A673 (cell line): ENCODE data around the gene ENPP1. TPM values are rescaled to one million over a fixed set of nuclear protein-coding genes. Genes with fewer than 3 reads are reported as not detected.

Experiments
- BruUV-seq: library from RNA; stranded (reverse); fragments of 400-500 nt; replicated peaks from 2 replicates; lab custom pipeline; 2021; lab: Mats Ljungman, UMichigan
- CTCF ChIA-PET: fragments of 300-600 bp; sonication (Branson Sonifier 250); formaldehyde crosslinking; loops from one replicate; lab custom pipeline; 2022; ENCODE audit warnings: antibody characterized with exemption; lab: Charles Lee
- POLR2A ChIA-PET: fragments of 300-600 bp; sonication (Branson Sonifier 250); formaldehyde crosslinking; loops from one replicate; lab custom pipeline; 2022; ENCODE audit warnings: antibody characterized with exemption; ENCODE audit not compliant: low non-redundant PET; lab: Charles Lee
- DNase-seq: peaks from one replicate; pipeline ENCODE4 v3.0.0-alpha.2; 2015; ENCODE audit warnings: low spot score
- H3K27ac ChIP-seq: fragments of 200-600 bp; sonication (generic); 2 replicates; pipeline ENCODE4 v1.5.1; 2016; ENCODE audit warnings: mixed run types, low read depth, mild to moderate bottlenecking, mixed read lengths, antibody characterized with exemption, low read length; ENCODE audit not compliant: poor library complexity, severe bottlenecking
- H3K27me3 ChIP-seq: fragments of 200-600 bp; sonication (generic); replicated peaks from 2 replicates; pipeline ENCODE4 v1.6.1; 2017; ENCODE audit warnings: mixed run types, low read depth, mild to moderate bottlenecking, mixed read lengths, antibody characterized with exemption, low read length; ENCODE audit not compliant: insufficient read depth, poor library complexity
- H3K36me3 ChIP-seq: fragments of 200-600 bp; sonication (generic); 2 replicates; pipeline ENCODE4 v1.6.1; 2016; ENCODE audit warnings: mixed run types, mild to moderate bottlenecking, mixed read lengths, antibody characterized with exemption, low read length; ENCODE audit not compliant: insufficient read depth, poor library complexity, severe bottlenecking
- H3K4me1 ChIP-seq: fragments of 200-600 bp; sonication (generic); 2 replicates; pipeline ENCODE4 v1.6.1; 2017; ENCODE audit warnings: mixed run types, mild to moderate bottlenecking, mixed read lengths, antibody characterized with exemption, low read length; ENCODE audit not compliant: insufficient read depth, poor library complexity, severe bottlenecking
- H3K4me3 ChIP-seq: fragments of 200-600 bp; sonication (generic); 2 replicates; pipeline ENCODE4 v1.5.1; 2016; ENCODE audit warnings: low read depth, mixed run types, mild to moderate bottlenecking, mixed read lengths, low read length; ENCODE audit not compliant: poor library complexity, severe bottlenecking
- H3K9me3 ChIP-seq: fragments of 200-600 bp; sonication (generic); 2 replicates; pipeline ENCODE4 v1.6.1; 2016; ENCODE audit warnings: mixed run types, low read depth, mild to moderate bottlenecking, mixed read lengths, antibody characterized with exemption, low read length; ENCODE audit not compliant: poor library complexity, severe bottlenecking
- EZH2 ChIP-seq: fragments of 200-600 bp; sonication (generic); IDR thresholded peaks from 2 replicates; pipeline ENCODE4 v1.6.1; 2017; ENCODE audit warnings: borderline replicate concordance, low read depth, mild to moderate bottlenecking, mixed read lengths, antibody characterized with exemption, low read length; ENCODE audit not compliant: poor library complexity, severe bottlenecking
- intact Hi-C: fragments of 100-400 bp; cut with micrococcal nuclease; formaldehyde crosslinking; loops from one replicate; pipeline ENCODE4 v1.10.0; 2022; ENCODE audit not compliant: unreplicated experiment
- total RNA-seq: library from RNA; stranded (reverse); gene quantifications from 2 replicates; pipeline ENCODE4 v1.2.3, GENCODE V29; 2021
- TF ChIP-seq, protein P1 (sequence below): fragments of 300-800, 200-600 bp; sonication (generic); conservative IDR thresholded peaks from 2 replicates; pipeline ENCODE4 v1.5.1; 2017; ENCODE audit warnings: low read depth, mild to moderate bottlenecking, antibody characterized with exemption, low read length, moderate library complexity, mixed read lengths

The ENPP1 gene
- total RNA-seq, 1 experiment from 2014 or later, result 19.5 TPM

DNA sequence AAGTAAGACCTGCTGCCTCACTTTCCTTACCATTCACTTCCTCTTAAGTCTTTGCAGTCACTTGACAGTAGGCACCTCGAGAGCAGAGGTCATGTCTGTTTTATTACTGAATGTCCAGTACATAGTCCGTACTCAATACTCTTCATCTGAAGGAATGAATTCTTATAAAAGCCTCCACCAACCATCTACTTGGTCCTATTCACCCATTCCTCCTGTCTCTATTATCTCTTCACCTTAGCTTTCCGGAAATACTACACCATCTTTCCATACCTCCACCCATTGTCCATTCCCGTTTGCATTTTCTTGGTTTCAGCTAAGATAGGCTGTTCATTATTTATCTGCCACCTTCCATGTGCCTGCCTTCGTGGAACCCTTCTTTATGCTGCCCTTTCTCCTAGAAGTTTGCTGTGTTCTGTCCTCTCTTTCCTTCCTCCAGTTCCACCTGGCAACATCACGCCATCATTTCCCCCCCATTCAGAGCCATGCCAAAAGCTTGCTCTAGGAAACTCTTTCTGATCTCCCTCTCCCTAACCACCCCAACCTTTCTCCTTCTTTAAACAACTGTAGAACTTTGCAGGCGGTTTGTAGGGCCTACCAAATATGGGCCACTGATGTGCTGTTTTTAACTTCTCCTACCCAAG is 38.3 kb downstream of the ENPP1 start:
- Histone ChIP-seq H3K9me3 (no peaks in the 10 kb centered on the region), H3K4me1 (no peaks in the 10 kb centered on the region), H3K4me3 (no peak overlapping the region), H3K27ac (no peak overlapping the region), H3K36me3 (no peaks in the 10 kb centered on the region), H3K27me3 (no peaks in the 10 kb centered on the region)
- intact Hi-C loops, result no loop called here
- POLR2A ChIA-PET, result no interaction called here
- CTCF ChIA-PET, result no interaction called here
- BruUV-seq, result no TSS peak
- TF ChIP-seq, protein P1, sequence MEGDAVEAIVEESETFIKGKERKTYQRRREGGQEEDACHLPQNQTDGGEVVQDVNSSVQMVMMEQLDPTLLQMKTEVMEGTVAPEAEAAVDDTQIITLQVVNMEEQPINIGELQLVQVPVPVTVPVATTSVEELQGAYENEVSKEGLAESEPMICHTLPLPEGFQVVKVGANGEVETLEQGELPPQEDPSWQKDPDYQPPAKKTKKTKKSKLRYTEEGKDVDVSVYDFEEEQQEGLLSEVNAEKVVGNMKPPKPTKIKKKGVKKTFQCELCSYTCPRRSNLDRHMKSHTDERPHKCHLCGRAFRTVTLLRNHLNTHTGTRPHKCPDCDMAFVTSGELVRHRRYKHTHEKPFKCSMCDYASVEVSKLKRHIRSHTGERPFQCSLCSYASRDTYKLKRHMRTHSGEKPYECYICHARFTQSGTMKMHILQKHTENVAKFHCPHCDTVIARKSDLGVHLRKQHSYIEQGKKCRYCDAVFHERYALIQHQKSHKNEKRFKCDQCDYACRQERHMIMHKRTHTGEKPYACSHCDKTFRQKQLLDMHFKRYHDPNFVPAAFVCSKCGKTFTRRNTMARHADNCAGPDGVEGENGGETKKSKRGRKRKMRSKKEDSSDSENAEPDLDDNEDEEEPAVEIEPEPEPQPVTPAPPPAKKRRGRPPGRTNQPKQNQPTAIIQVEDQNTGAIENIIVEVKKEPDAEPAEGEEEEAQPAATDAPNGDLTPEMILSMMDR, result no peak
- no peak for TF ChIP-seq EZH2
- DNase-seq, result no peak

DNA sequence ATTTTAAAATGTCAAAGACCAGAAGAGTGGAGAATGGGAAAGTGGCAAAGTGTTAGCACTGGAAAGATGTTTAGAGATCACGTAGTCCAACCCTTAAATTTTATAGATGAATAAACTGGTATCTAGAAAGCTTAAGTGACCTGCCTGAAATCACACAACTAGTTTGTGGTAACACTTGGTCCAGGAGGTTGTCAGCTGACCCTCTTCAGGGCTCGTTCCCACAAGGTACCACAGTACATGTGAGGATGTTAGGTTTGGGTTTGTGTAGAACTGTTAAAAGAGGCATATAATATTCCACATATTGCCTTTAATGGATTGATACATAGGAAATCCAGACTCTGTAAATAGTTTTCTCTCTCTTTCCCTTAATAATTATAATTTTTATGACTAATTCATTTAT is 39.1 kb downstream of the ENPP1 start:
- CTCF ChIA-PET, result no interaction called here
- POLR2A ChIA-PET, result no interaction called here
- intact Hi-C loops, result no loop called here

DNA sequence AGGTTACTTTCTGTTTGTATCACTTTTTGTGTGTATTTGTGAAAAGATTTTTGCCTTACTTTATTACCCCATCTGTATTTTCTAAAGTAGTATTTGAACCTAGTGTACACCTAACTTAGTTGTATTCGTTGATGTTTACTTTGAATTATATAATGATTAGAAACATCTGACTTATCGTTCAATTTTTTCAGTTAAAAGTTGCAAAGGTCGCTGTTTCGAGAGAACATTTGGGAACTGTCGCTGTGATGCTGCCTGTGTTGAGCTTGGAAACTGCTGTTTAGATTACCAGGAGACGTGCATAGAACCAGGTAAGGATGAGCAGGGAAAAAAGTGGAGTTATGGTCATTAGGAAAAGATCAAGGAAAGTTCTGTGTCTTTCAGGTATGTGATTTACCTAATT is 42.0 kb downstream of the ENPP1 start:
- Histone ChIP-seq H3K4me3 (no peak overlapping the region), H3K4me1 (no peaks in the 10 kb centered on the region), H3K27me3 (no peaks in the 10 kb centered on the region), H3K9me3 (no peaks in the 10 kb centered on the region), H3K27ac (no peak overlapping the region), H3K36me3 (no peaks in the 10 kb centered on the region)
- BruUV-seq, result no TSS peak
- POLR2A ChIA-PET, result no interaction called here
- DNase-seq, result no peak
- CTCF ChIA-PET, result no interaction called here
- intact Hi-C loops, result no loop called here
- no peak for TF ChIP-seq EZH2
- TF ChIP-seq, protein P1, result no peak

More for the DNA sequence above, 39.1 kb downstream of the ENPP1 start:
- H3K4me3 ChIP-seq, result no peak overlapping the region
- no TSS peak for BruUV-seq
- no peak overlapping the region for H3K27ac ChIP-seq
- no peaks in the 10 kb centered on the region for H3K36me3 ChIP-seq
- DNase-seq, result no peak
- H3K9me3 ChIP-seq, result no peaks in the 10 kb centered on the region
- TF ChIP-seq, protein P1, result no peak
- no peak for TF ChIP-seq EZH2
- no peaks in the 10 kb centered on the region for H3K4me1 ChIP-seq
- H3K27me3 ChIP-seq, result no peaks in the 10 kb centered on the region
